MM.1S (cell line): ENCODE results near the gene SH3BP2.

ENCODE experiments used
- EZH2 ChIP-seq: fragments of 300-600 bp; sonication (generic); optimal IDR thresholded peaks from 2 replicates; pipeline ENCODE3; 2017; ENCODE audit warnings: low read depth, mild to moderate bottlenecking, antibody characterized with exemption, low read length, mixed read lengths
- EZH2phosphoT487 ChIP-seq: fragments of 300-600 bp; sonication (generic); IDR thresholded peaks from 2 replicates; pipeline ENCODE4 v1.6.1; 2018; ENCODE audit warnings: antibody characterized with exemption, low read length
- TF ChIP-seq, protein P1 (sequence below): fragments of 300-600 bp; sonication (generic); IDR thresholded peaks from 2 replicates; pipeline ENCODE4 v1.5.1; 2016; ENCODE audit warnings: antibody characterized with exemption, low read length, mixed read lengths

DNA sequence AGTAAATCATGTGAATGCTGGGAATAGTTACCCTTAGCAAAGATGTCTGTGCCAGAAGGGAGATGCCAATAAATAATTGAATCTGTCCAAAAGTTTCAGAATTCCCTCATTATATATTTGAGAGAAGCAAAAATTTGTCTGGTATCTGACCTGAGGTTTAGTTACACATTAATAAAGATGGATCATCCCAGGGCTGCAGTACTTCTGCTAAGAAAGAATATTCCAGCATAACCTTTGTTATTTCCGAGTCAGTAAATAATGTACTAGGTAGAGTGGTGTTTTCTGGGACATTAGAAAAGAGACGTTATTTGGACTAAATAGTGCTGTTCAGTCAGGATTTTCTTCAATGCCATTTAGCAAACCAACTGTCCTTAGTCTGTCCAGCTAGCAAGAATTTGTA is 77.2 kb downstream of the SH3BP2 start:
- TF ChIP-seq EZH2phosphoT487 (no peak), EZH2 (no peak)
- TF ChIP-seq, protein P1, sequence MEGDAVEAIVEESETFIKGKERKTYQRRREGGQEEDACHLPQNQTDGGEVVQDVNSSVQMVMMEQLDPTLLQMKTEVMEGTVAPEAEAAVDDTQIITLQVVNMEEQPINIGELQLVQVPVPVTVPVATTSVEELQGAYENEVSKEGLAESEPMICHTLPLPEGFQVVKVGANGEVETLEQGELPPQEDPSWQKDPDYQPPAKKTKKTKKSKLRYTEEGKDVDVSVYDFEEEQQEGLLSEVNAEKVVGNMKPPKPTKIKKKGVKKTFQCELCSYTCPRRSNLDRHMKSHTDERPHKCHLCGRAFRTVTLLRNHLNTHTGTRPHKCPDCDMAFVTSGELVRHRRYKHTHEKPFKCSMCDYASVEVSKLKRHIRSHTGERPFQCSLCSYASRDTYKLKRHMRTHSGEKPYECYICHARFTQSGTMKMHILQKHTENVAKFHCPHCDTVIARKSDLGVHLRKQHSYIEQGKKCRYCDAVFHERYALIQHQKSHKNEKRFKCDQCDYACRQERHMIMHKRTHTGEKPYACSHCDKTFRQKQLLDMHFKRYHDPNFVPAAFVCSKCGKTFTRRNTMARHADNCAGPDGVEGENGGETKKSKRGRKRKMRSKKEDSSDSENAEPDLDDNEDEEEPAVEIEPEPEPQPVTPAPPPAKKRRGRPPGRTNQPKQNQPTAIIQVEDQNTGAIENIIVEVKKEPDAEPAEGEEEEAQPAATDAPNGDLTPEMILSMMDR: no peak
